Jurkat, Clone E6-1 (cell line): ENCODE measurements around the gene LGALS1.
"Not testable (repeated sequence)": the region's sequence is repeated elsewhere in the genome, so short reads cannot be mapped to it uniquely, and the experiment has no call there.

ENCODE experiments used
- DNase-seq: peaks from one replicate; pipeline ENCODE4 v3.0.0-alpha.2; 2011; ENCODE audit warnings: low read depth, low spot score
- H3K4me3 ChIP-seq: 2 replicates; pipeline ENCODE4 v1.5.1; 2011; ENCODE audit warnings: mild to moderate bottlenecking, low read length, control low read depth, moderate library complexity

The LGALS1 gene

GRCh38 chr22:37708580-37709444 lies 33.4 kb downstream of the LGALS1 start:
- no peak for DNase-seq
- no peak overlapping the region for H3K4me3 ChIP-seq

- no peak overlapping the region for H3K4me3 ChIP-seq
- no peak for DNase-seq
Measured at GRCh38 chr22:37709445-37709765, 34.0 kb downstream of the LGALS1 start.

GRCh38 chr22:37710675-37711074 lies 35.2 kb downstream of the LGALS1 start:
- no peak overlapping the region for H3K4me3 ChIP-seq
- DNase-seq, result no peak

GRCh38 chr22:37711490-37711889 lies 36.1 kb downstream of the LGALS1 start:
- no peak overlapping the region for H3K4me3 ChIP-seq
- no peak for DNase-seq

- no peak for DNase-seq
- H3K4me3 ChIP-seq, result no peak overlapping the region
Measured at GRCh38 chr22:37713761-37714160, 38.3 kb downstream of the LGALS1 start.

GRCh38 chr22:37714634-37715033 lies 39.2 kb downstream of the LGALS1 start:
- H3K4me3 ChIP-seq, result no peak overlapping the region
- no peak for DNase-seq

- no peak overlapping the region for H3K4me3 ChIP-seq
- DNase-seq, result no peak
Measured at GRCh38 chr22:37715760-37716159, 40.3 kb downstream of the LGALS1 start.

GRCh38 chr22:37716708-37717107 lies 41.3 kb downstream of the LGALS1 start:
- H3K4me3 ChIP-seq, result no peak overlapping the region
- no peak for DNase-seq

GRCh38 chr22:37717235-37717634 lies 41.8 kb downstream of the LGALS1 start:
- not testable (repeated sequence) for DNase-seq, H3K4me3 ChIP-seq

- H3K4me3 ChIP-seq, DNase-seq: not testable (repeated sequence)
Measured at GRCh38 chr22:37717746-37718305, 42.4 kb downstream of the LGALS1 start.

- no peak for DNase-seq
- no peak overlapping the region for H3K4me3 ChIP-seq
Measured at GRCh38 chr22:37725551-37726240, 50.3 kb downstream of the LGALS1 start.

- no peak overlapping the region for H3K4me3 ChIP-seq
- DNase-seq, result no peak
Measured at GRCh38 chr22:37726241-37726887, 50.9 kb downstream of the LGALS1 start.

GRCh38 chr22:37728620-37729019 lies 53.2 kb downstream of the LGALS1 start:
- no peak overlapping the region for H3K4me3 ChIP-seq
- DNase-seq, result no peak
